Stimulated activated CD4-positive, alpha-beta T cell treated with anti-CD3 and anti-CD28 coated beads, Interleukin-1b, Interleukin-23, amount 100 ng/mL, for 48 hours (primary cell): Measurements from ENCODE around the gene TNFAIP8.
A peak's percentile ranks its signal among the peaks of the same experiment; 100 is the strongest.
"Not testable (repeated sequence)": the region's sequence is repeated elsewhere in the genome, so short reads cannot be mapped to it uniquely, and the experiment has no call there.

Experiments
- DNase-seq: peaks from one replicate; pipeline ENCODE4 v3.0.0-alpha.2; 2020

The TNFAIP8 gene

GRCh38 chr5:119428166-119428565 lies 72.3 kb downstream of the TNFAIP8 start:
- DNase-seq, result not testable (repeated sequence)

- DNase-seq, result not testable (repeated sequence)
Measured at GRCh38 chr5:119428574-119428973, 72.8 kb downstream of the TNFAIP8 start.

- not testable (repeated sequence) for DNase-seq
Measured at GRCh38 chr5:119432674-119433237, 76.9 kb downstream of the TNFAIP8 start.

- DNase-seq, result peak; percentile 67
Measured at GRCh38 chr5:119435436-119436132, 79.8 kb downstream of the TNFAIP8 start.

GRCh38 chr5:119437785-119438586 lies 82.2 kb downstream of the TNFAIP8 start:
- not testable (repeated sequence) for DNase-seq

GRCh38 chr5:119438587-119438917 lies 82.7 kb downstream of the TNFAIP8 start:
- not testable (repeated sequence) for DNase-seq

GRCh38 chr5:119439140-119439631 lies 83.4 kb downstream of the TNFAIP8 start:
- no peak for DNase-seq

GRCh38 chr5:119439632-119440031 lies 83.8 kb downstream of the TNFAIP8 start:
- DNase-seq, result not testable (repeated sequence)

GRCh38 chr5:119444643-119445042 lies 88.8 kb downstream of the TNFAIP8 start:
- not testable (repeated sequence) for DNase-seq

- no peak for DNase-seq
Measured at GRCh38 chr5:119445544-119445943, 89.7 kb downstream of the TNFAIP8 start.
